Keratinocyte (primary cell): Measurements from ENCODE around the gene TBC1D14. TPM values are rescaled to one million over a fixed set of nuclear protein-coding genes. Genes with fewer than 3 reads are reported as not detected.

Source experiments
- DNase-seq: peaks from one replicate; pipeline ENCODE4 v3.0.0-alpha.2; 2011; ENCODE audit warnings: low read depth, missing footprints, low spot score
- FAIRE-seq: peaks from 2 replicates; lab custom pipeline; 2011; peaks lifted over from hg19 to GRCh38; lab: Jason Lieb, UNC
- H2AFZ ChIP-seq: 2 replicates; pipeline ENCODE4 v1.6.0; 2012; ENCODE audit warnings: low read length, control low read depth, inconsistent platforms; ENCODE audit not compliant: control insufficient read depth
- H3K27ac ChIP-seq: 2 replicates; pipeline ENCODE4 v1.5.1; 2011; ENCODE audit warnings: low read length; ENCODE audit not compliant: control insufficient read depth, insufficient read depth
- H3K27me3 ChIP-seq: 3 replicates; pipeline ENCODE4 v1.6.0; 2011; ENCODE audit warnings: low read length; ENCODE audit not compliant: control insufficient read depth, insufficient read depth; ENCODE audit errors: extremely low read depth
- H3K36me3 ChIP-seq, 2 experiments: 2 replicates in 1 of 2; 3 replicates in 1 of 2; pipeline ENCODE4 v1.5.1; 2011; ENCODE audit warnings: low read length in 2 of 2, mild to moderate bottlenecking in 1 of 2; ENCODE audit not compliant: control insufficient read depth in 2 of 2, insufficient read depth in 2 of 2; ENCODE audit errors: extremely low read depth in 1 of 2
- H3K4me1 ChIP-seq: 3 replicates; pipeline ENCODE4 v1.5.1; 2011; ENCODE audit warnings: low read length; ENCODE audit not compliant: control insufficient read depth, insufficient read depth; ENCODE audit errors: extremely low read depth
- H3K4me2 ChIP-seq: 3 replicates; pipeline ENCODE4 v1.6.0; 2011; ENCODE audit warnings: low read depth, low read length; ENCODE audit not compliant: control insufficient read depth, insufficient read depth; ENCODE audit errors: extremely low read depth
- H3K4me3 ChIP-seq, 3 experiments: fragments of 200-600 bp in 1 of 3; sonication (generic) in 1 of 3; 2 replicates in 2 of 3; 3 replicates in 1 of 3; pipeline ENCODE4 v1.5.1; 2011 to 2016; ENCODE audit warnings: low read length in 3 of 3, mild to moderate bottlenecking in 3 of 3, control low read depth in 2 of 3, inconsistent platforms in 1 of 3, low read depth in 1 of 3, mixed read lengths in 1 of 3, mixed run types in 1 of 3, moderate library complexity in 1 of 3; ENCODE audit not compliant: control insufficient read depth in 2 of 3, insufficient read depth in 2 of 3; ENCODE audit errors: extremely low read depth in 1 of 3
- H3K79me2 ChIP-seq: 2 replicates; pipeline ENCODE4 v1.6.0; 2012; ENCODE audit warnings: low read length; ENCODE audit not compliant: control insufficient read depth, insufficient read depth
- H3K9ac ChIP-seq: 3 replicates; pipeline ENCODE4 v1.6.0; 2011; ENCODE audit warnings: low read length; ENCODE audit not compliant: control insufficient read depth, insufficient read depth; ENCODE audit errors: extremely low read depth
- H3K9me1 ChIP-seq: 3 replicates; pipeline ENCODE4 v1.6.0; 2011; ENCODE audit warnings: low read length; ENCODE audit not compliant: control insufficient read depth, insufficient read depth; ENCODE audit errors: extremely low read depth
- H3K9me3 ChIP-seq: 2 replicates; pipeline ENCODE4 v1.5.1; 2012; ENCODE audit warnings: low read depth, low read length; ENCODE audit not compliant: control insufficient read depth
- H4K20me1 ChIP-seq: 3 replicates; pipeline ENCODE4 v1.6.0; 2011; ENCODE audit warnings: low read length; ENCODE audit not compliant: control insufficient read depth, insufficient read depth; ENCODE audit errors: extremely low read depth
- EZH2 ChIP-seq: IDR thresholded peaks from one replicate; pipeline ENCODE4 v1.6.1; 2012; ENCODE audit warnings: inconsistent platforms, mild to moderate bottlenecking, low read length, moderate library complexity
- dilution Hi-C: fragments of 300-500 bp; cut with MboI; formaldehyde crosslinking; loops from one replicate; pipeline ENCODE4 v1.7.0; 2020; ENCODE audit warnings: low sequenced_read_pairs; ENCODE audit not compliant: extremely low pct_ligation_motif_present
- polyA plus RNA-seq, 5 experiments: library from polyadenylated mRNA; depleted of rRNA in 3 of 5; stranded (reverse) in 3 of 5; stranded (forward) in 1 of 5; unstranded in 1 of 5; fragments of >200 nt; gene quantifications; 1 replicate in 1 of 5; 2 replicates in 3 of 5; 3 replicates in 1 of 5; pipeline versions ENCODE4 v1.2.1 to v1.2.3, GENCODE V29; 2011 to 2012; ENCODE audit warnings: missing spikeins in 2 of 5, low read depth in 1 of 5, low replicate concordance in 1 of 5
- TF ChIP-seq, protein P1 (sequence below), 3 experiments: IDR thresholded peaks in 1 of 3; conservative IDR thresholded peaks in 1 of 3; optimal IDR thresholded peaks in 1 of 3; 2 replicates in 2 of 3; 3 replicates in 1 of 3; pipeline versions ENCODE3 to v1.5.1; 2011; ENCODE audit warnings: low read length in 3 of 3, mild to moderate bottlenecking in 3 of 3, moderate library complexity in 2 of 3, control low read depth in 1 of 3, inconsistent platforms in 1 of 3; ENCODE audit not compliant: insufficient read depth in 2 of 3; ENCODE audit errors: extremely low read depth in 1 of 3

Gene TBC1D14
- polyA plus RNA-seq, 1 donor (not counting 4 experiments of a cell fraction or from before 2014, with no cell fraction given), result 55.1 TPM

DNA sequence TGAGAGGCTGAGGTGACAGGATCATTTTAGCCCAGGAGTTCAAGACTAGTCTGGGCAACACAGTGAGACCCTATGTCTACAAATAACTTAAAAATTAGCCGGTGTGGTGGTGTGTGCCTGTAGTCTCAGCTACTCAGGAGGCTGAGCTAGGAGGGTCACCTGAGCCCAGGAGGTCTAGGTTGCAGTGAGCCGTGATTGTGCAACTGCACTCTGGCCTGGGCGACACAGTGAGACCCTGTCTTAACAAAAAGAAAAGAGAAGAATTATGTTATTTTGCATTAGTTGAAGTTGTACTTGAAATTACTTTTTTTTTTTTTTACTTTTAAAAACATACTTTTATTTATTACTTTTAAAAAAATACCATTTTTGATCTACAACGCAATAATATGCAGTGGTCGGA lies 111.7 kb downstream of the TBC1D14 start:
- FAIRE-seq, result no peak
- peaks cover 33 to 49% of the 10 kb centered on the region in 2 experiments for H3K36me3 ChIP-seq
- no peaks in the 10 kb centered on the region for H3K27me3 ChIP-seq
- H3K9me3 ChIP-seq, result no peaks in the 10 kb centered on the region
- H3K4me3 ChIP-seq, result no peak overlapping the region
- H3K27ac ChIP-seq, result no peak overlapping the region
- dilution Hi-C loops, result no loop called here
- no peak for DNase-seq
- TF ChIP-seq EZH2, result no peak
- TF ChIP-seq, protein P1, sequence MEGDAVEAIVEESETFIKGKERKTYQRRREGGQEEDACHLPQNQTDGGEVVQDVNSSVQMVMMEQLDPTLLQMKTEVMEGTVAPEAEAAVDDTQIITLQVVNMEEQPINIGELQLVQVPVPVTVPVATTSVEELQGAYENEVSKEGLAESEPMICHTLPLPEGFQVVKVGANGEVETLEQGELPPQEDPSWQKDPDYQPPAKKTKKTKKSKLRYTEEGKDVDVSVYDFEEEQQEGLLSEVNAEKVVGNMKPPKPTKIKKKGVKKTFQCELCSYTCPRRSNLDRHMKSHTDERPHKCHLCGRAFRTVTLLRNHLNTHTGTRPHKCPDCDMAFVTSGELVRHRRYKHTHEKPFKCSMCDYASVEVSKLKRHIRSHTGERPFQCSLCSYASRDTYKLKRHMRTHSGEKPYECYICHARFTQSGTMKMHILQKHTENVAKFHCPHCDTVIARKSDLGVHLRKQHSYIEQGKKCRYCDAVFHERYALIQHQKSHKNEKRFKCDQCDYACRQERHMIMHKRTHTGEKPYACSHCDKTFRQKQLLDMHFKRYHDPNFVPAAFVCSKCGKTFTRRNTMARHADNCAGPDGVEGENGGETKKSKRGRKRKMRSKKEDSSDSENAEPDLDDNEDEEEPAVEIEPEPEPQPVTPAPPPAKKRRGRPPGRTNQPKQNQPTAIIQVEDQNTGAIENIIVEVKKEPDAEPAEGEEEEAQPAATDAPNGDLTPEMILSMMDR (optimal IDR thresholded peaks at IDR 0.05 in 1 of 3, IDR thresholded peaks at IDR 0.05 in 1 of 3, conservative IDR thresholded peaks at IDR 0.05 in 1 of 3; ENCODE audit: extremely low read depth in 1 of 3, insufficient read depth in 2 of 3, low read length in 3 of 3), result no peak
- no peak overlapping the region for H2AFZ ChIP-seq
- peaks cover 6% of the 10 kb centered on the region for H3K79me2 ChIP-seq
- no peak overlapping the region for H3K9ac ChIP-seq
- H3K4me1 ChIP-seq, result peaks cover 10% of the 10 kb centered on the region
- H3K9me1 ChIP-seq, result no peaks in the 10 kb centered on the region
- no peaks in the 10 kb centered on the region for H4K20me1 ChIP-seq
- no peak overlapping the region for H3K4me2 ChIP-seq

DNA sequence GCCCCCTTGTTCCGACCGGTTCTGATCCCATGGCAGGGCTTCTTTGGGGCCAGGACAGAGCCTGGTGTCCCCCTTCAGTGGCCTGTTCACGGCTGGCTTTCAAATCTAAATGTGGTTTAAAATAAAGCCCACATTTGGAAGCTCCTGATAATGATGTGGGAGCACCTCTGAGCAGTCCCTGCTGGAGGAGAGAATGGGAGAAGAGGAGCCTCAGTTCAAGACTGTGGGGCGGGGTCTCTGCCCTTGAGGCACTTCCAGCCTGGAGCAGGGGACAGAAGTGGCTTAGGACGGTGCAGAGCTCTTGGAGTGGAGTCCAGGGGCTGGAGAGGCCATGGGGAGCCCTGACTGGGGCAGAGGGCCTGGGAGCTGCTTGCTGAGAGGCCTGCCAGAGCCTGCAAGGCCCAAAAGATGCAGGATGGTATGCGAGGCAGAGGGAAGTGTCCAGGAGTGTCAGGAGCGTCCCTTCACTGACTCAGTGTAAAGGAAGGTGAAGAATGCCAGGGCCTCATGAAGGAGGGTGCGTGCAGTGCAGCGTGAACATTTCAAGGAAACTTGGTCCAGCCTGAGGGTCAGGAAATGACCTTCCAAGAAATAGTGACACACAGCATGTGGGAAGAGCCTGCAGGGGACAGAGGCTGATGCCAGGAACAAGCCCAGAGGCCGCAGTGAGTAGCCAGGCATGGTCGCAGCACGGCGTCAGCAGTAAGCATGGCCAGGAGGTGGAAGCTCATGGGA lies 112.5 kb downstream of the TBC1D14 start:
- TF ChIP-seq, protein P1 (optimal IDR thresholded peaks at IDR 0.05 in 1 of 3, IDR thresholded peaks at IDR 0.05 in 1 of 3, conservative IDR thresholded peaks at IDR 0.05 in 1 of 3; ENCODE audit: extremely low read depth in 1 of 3, insufficient read depth in 2 of 3, low read length in 3 of 3), result no peak
- no peak for TF ChIP-seq EZH2
- dilution Hi-C loops, result no loop called here
- H3K9me3 ChIP-seq, result no peaks in the 10 kb centered on the region
- DNase-seq, result peak; percentile 30
- H3K4me3 ChIP-seq, result no peak overlapping the region
- no peak overlapping the region for H2AFZ ChIP-seq
- H3K79me2 ChIP-seq, result peaks cover 6% of the 10 kb centered on the region
- H3K4me2 ChIP-seq, result peak overlapping the region; percentile 16
- no peak overlapping the region for H3K27ac ChIP-seq
- peak; percentile 34 for FAIRE-seq
- peaks cover 10% of the 10 kb centered on the region for H3K4me1 ChIP-seq
- H3K9ac ChIP-seq, result no peak overlapping the region
- H3K9me1 ChIP-seq, result no peaks in the 10 kb centered on the region
- no peaks in the 10 kb centered on the region for H3K27me3 ChIP-seq
- H3K36me3 ChIP-seq, result peaks cover 35 to 49% of the 10 kb centered on the region in 2 experiments
- no peaks in the 10 kb centered on the region for H4K20me1 ChIP-seq
